ENCODE data around the gene PAPPA. TPM values are rescaled to one million over a fixed set of nuclear protein-coding genes. Genes with fewer than 3 reads are reported as not detected.

Gene PAPPA
- total RNA-seq, result under 0.01 and 0.13 TPM in 2 replicates

GRCh38 chr9:116153765-116154333 lies at the start of gene PAPPA:
PAPPA (plus strand) TSS chr9:116153791; CDS start chr9:116154173, 382 bp downstream.

